GM18508 (cell line): ENCODE data around the gene RAB30.

Experiments used
- ATAC-seq: cut with Tn5 transposase; IDR thresholded peaks from one replicate; pipeline ENCODE4 v1.9.1; 2021; ENCODE audit warnings: moderate number of reproducible peaks; ENCODE audit not compliant: insufficient read depth, unreplicated experiment

RAB30 gene

GRCh38 chr11:83071567-83072349 lies at the start of gene RAB30:
TSS of gene RAB30 (minus strand) at chr11:83071897. CDS start at chr11:82997316, 74,581 bp downstream.
- ATAC-seq, result peak; percentile 97

- ATAC-seq, result no peak
Observed at GRCh38 chr11:83120327-83120726, 48.6 kb upstream of the RAB30 start.

GRCh38 chr11:83119216-83119615 lies 47.5 kb upstream of the RAB30 start:
- ATAC-seq, result no peak

GRCh38 chr11:83118814-83119213 lies 47.1 kb upstream of the RAB30 start:
- no peak for ATAC-seq

- no peak for ATAC-seq
Observed at GRCh38 chr11:83116015-83116641, 44.4 kb upstream of the RAB30 start.

- ATAC-seq, result no peak
Observed at GRCh38 chr11:83115551-83115950, 43.9 kb upstream of the RAB30 start.

GRCh38 chr11:83115026-83115425 lies 43.3 kb upstream of the RAB30 start:
- ATAC-seq, result no peak

- ATAC-seq, result no peak
Observed at GRCh38 chr11:83112886-83113285, 41.2 kb upstream of the RAB30 start.

GRCh38 chr11:83105168-83105567 lies 33.5 kb upstream of the RAB30 start:
- no peak for ATAC-seq

- ATAC-seq, result no peak
Observed at GRCh38 chr11:83102834-83103233, 31.1 kb upstream of the RAB30 start.

- no peak for ATAC-seq
Observed at GRCh38 chr11:83097429-83098075, 25.9 kb upstream of the RAB30 start.

- no peak for ATAC-seq
Observed at GRCh38 chr11:83093634-83094033, 21.9 kb upstream of the RAB30 start.

- ATAC-seq, result no peak
Observed at GRCh38 chr11:83092488-83093384, 21.0 kb upstream of the RAB30 start.

- no peak for ATAC-seq
Observed at GRCh38 chr11:83088965-83089364, 17.3 kb upstream of the RAB30 start.

GRCh38 chr11:83087035-83087434 lies 15.3 kb upstream of the RAB30 start:
- ATAC-seq, result no peak

- ATAC-seq, result no peak
Observed at GRCh38 chr11:83079820-83080219, 8.1 kb upstream of the RAB30 start.

- no peak for ATAC-seq
Observed at GRCh38 chr11:83078269-83078668, 6.6 kb upstream of the RAB30 start.

GRCh38 chr11:83073884-83074283 lies 2.2 kb upstream of the RAB30 start:
- ATAC-seq, result no peak

GRCh38 chr11:83073258-83073657 lies 1.6 kb upstream of the RAB30 start:
- ATAC-seq, result no peak
